ENCODE results near the gene JAZF1.
"Not testable (repeated sequence)": the region's sequence is repeated elsewhere in the genome, so short reads cannot be mapped to it uniquely, and the experiment has no call there.

JAZF1 gene

GRCh38 chr7:27912751-27913150 is 267.8 kb downstream of the JAZF1 start:
- no peak for DNase-seq (ENCODE audit: low read depth)

- no peak for DNase-seq (ENCODE audit: low read depth)
Observed at GRCh38 chr7:27911920-27912319, 268.7 kb downstream of the JAZF1 start.

- no peak for DNase-seq (ENCODE audit: low read depth)
Observed at GRCh38 chr7:27910326-27910725, 270.3 kb downstream of the JAZF1 start.

- no peak for DNase-seq (ENCODE audit: low read depth)
Observed at GRCh38 chr7:27908534-27909165, 271.9 kb downstream of the JAZF1 start.

GRCh38 chr7:27906385-27907091 is 274.1 kb downstream of the JAZF1 start:
- no peak for DNase-seq (ENCODE audit: low read depth)

GRCh38 chr7:27905951-27906350 is 274.6 kb downstream of the JAZF1 start:
- no peak for DNase-seq (ENCODE audit: low read depth)

- DNase-seq (ENCODE audit: low read depth) = no peak
Observed at GRCh38 chr7:27901028-27901760, 279.4 kb downstream of the JAZF1 start.

GRCh38 chr7:27900006-27900405 is 280.6 kb downstream of the JAZF1 start:
- DNase-seq (ENCODE audit: low read depth) = no peak

GRCh38 chr7:27899601-27900000 is 281.0 kb downstream of the JAZF1 start:
- DNase-seq (ENCODE audit: low read depth) = no peak

- DNase-seq (ENCODE audit: low read depth) = no peak
Observed at GRCh38 chr7:27897441-27897847, 283.2 kb downstream of the JAZF1 start.

GRCh38 chr7:27897001-27897400 is 283.6 kb downstream of the JAZF1 start:
- DNase-seq (ENCODE audit: low read depth) = no peak

GRCh38 chr7:27895551-27895950 is 285.0 kb downstream of the JAZF1 start:
- DNase-seq (ENCODE audit: low read depth) = no peak

GRCh38 chr7:27890205-27890849 is 290.3 kb downstream of the JAZF1 start:
- no peak for DNase-seq (ENCODE audit: low read depth)

- no peak for DNase-seq (ENCODE audit: low read depth)
Observed at GRCh38 chr7:27889800-27890199, 290.8 kb downstream of the JAZF1 start.

- DNase-seq (ENCODE audit: low read depth) = no peak
Observed at GRCh38 chr7:27888736-27889135, 291.9 kb downstream of the JAZF1 start.

GRCh38 chr7:27886710-27887109 is 293.9 kb downstream of the JAZF1 start:
- DNase-seq (ENCODE audit: low read depth) = not testable (repeated sequence)

GRCh38 chr7:27885652-27886051 is 294.9 kb downstream of the JAZF1 start:
- DNase-seq (ENCODE audit: low read depth) = no peak

GRCh38 chr7:27883696-27884095 is 296.9 kb downstream of the JAZF1 start:
- DNase-seq (ENCODE audit: low read depth) = no peak

GRCh38 chr7:27876756-27877155 is 303.8 kb downstream of the JAZF1 start:
- no peak for DNase-seq (ENCODE audit: low read depth)

GRCh38 chr7:27875832-27876231 is 304.8 kb downstream of the JAZF1 start:
- DNase-seq (ENCODE audit: low read depth) = no peak

GRCh38 chr7:27875061-27875460 is 305.5 kb downstream of the JAZF1 start:
- no peak for DNase-seq (ENCODE audit: low read depth)
